H1 (cell line): ENCODE results near the gene KRT5. TPM values are rescaled to one million over a fixed set of nuclear protein-coding genes. Genes with fewer than 3 reads are reported as not detected.

Experiments used
- BACH1 ChIP-seq: IDR thresholded peaks from 2 replicates; pipeline ENCODE4 v1.6.1; 2012; ENCODE audit warnings: low read length, improper control_type of control experiment
- BRCA1 ChIP-seq: IDR thresholded peaks from 2 replicates; pipeline ENCODE4 v1.6.1; 2012; ENCODE audit warnings: low read depth, low read length, improper control_type of control experiment
- CTBP2 ChIP-seq: IDR thresholded peaks from 2 replicates; pipeline ENCODE4 v1.7.0; 2011; ENCODE audit warnings: borderline replicate concordance, mild to moderate bottlenecking, moderate library complexity, mixed read lengths, low read length; ENCODE audit not compliant: insufficient read depth, insufficient read length
- FOSL1 ChIP-seq: IDR thresholded peaks from 2 replicates; pipeline ENCODE4 v1.6.1; 2011; ENCODE audit warnings: mild to moderate bottlenecking, low read depth, low read length, moderate library complexity; ENCODE audit not compliant: insufficient read depth
- SUZ12 ChIP-seq: fragments of 200-600 bp; sonication (generic); IDR thresholded peaks from 2 replicates; pipeline ENCODE4 v1.6.1; 2012; ENCODE audit warnings: mild to moderate bottlenecking, inconsistent platforms, low read length, moderate library complexity, mixed read lengths
- TCF12 ChIP-seq: IDR thresholded peaks from 2 replicates; pipeline ENCODE4 v1.6.1; 2011; ENCODE audit warnings: low read depth, mild to moderate bottlenecking, low read length
- polyA plus RNA-seq, 7 experiments: library from polyadenylated mRNA; depleted of rRNA in 3 of 7; stranded (reverse) in 5 of 7; unstranded in 2 of 7; fragments of >200 nt in 5 of 7; fragments of 200-250 nt in 2 of 7; gene quantifications; 1 replicate in 5 of 7; 2 replicates in 1 of 7; 4 replicates in 1 of 7; pipeline versions ENCODE4 v1.2.1 to v1.2.3, GENCODE V29; 2011 to 2013; ENCODE audit warnings: missing spikeins in 2 of 7, mixed read lengths in 2 of 7
- total RNA-seq: library from RNA; stranded (reverse); fragmentation: NEBNext Ultra II Directional; extraction: Animal tissue kit (Norgen Biotek cat#: 25700); gene quantifications from 2 replicates; pipeline ENCODE4 v1.2.1, GENCODE V29; 2021
- TF ChIP-seq, protein P1 (sequence below): fragments of 300-600 bp; sonication (generic); IDR thresholded peaks from 2 replicates; pipeline ENCODE4 v1.7.1; 2012; ENCODE audit warnings: low read length, moderate library complexity, mild to moderate bottlenecking, inconsistent platforms; ENCODE audit not compliant: insufficient replicate concordance
- TF ChIP-seq, protein P2 (sequence below): IDR thresholded peaks from 2 replicates; pipeline ENCODE4 v1.6.1; 2012; ENCODE audit warnings: inconsistent platforms

The KRT5 gene
- total and polyA plus RNA-seq, 2 of the 8 experiments (the other 6 are each of a cell fraction or from before 2014, with no cell fraction given) = 0.18 TPM; not detected in 1

DNA sequence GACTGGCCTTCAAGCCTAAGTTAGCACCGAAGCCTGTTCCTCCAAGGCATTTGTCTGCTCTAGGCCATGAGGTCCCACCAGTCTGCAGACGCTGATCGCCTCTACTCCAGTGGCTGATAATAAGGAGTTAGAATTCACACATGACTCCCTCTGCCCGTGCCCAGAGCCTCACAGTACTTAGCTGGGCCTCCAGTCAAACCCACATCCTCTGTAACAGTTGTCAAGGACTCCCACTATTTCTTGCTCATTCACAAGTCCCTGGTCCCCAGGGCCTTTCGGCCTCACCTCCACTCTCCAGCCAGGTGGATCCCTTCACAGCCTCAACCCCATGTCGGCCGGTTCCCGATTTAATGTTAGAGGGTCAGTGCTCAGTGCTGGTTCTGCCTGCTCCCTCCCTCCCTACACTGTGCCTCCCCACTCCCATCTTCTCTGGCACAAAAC is 6.3 kb upstream of the KRT5 start (continued):
- TF ChIP-seq, protein P1, sequence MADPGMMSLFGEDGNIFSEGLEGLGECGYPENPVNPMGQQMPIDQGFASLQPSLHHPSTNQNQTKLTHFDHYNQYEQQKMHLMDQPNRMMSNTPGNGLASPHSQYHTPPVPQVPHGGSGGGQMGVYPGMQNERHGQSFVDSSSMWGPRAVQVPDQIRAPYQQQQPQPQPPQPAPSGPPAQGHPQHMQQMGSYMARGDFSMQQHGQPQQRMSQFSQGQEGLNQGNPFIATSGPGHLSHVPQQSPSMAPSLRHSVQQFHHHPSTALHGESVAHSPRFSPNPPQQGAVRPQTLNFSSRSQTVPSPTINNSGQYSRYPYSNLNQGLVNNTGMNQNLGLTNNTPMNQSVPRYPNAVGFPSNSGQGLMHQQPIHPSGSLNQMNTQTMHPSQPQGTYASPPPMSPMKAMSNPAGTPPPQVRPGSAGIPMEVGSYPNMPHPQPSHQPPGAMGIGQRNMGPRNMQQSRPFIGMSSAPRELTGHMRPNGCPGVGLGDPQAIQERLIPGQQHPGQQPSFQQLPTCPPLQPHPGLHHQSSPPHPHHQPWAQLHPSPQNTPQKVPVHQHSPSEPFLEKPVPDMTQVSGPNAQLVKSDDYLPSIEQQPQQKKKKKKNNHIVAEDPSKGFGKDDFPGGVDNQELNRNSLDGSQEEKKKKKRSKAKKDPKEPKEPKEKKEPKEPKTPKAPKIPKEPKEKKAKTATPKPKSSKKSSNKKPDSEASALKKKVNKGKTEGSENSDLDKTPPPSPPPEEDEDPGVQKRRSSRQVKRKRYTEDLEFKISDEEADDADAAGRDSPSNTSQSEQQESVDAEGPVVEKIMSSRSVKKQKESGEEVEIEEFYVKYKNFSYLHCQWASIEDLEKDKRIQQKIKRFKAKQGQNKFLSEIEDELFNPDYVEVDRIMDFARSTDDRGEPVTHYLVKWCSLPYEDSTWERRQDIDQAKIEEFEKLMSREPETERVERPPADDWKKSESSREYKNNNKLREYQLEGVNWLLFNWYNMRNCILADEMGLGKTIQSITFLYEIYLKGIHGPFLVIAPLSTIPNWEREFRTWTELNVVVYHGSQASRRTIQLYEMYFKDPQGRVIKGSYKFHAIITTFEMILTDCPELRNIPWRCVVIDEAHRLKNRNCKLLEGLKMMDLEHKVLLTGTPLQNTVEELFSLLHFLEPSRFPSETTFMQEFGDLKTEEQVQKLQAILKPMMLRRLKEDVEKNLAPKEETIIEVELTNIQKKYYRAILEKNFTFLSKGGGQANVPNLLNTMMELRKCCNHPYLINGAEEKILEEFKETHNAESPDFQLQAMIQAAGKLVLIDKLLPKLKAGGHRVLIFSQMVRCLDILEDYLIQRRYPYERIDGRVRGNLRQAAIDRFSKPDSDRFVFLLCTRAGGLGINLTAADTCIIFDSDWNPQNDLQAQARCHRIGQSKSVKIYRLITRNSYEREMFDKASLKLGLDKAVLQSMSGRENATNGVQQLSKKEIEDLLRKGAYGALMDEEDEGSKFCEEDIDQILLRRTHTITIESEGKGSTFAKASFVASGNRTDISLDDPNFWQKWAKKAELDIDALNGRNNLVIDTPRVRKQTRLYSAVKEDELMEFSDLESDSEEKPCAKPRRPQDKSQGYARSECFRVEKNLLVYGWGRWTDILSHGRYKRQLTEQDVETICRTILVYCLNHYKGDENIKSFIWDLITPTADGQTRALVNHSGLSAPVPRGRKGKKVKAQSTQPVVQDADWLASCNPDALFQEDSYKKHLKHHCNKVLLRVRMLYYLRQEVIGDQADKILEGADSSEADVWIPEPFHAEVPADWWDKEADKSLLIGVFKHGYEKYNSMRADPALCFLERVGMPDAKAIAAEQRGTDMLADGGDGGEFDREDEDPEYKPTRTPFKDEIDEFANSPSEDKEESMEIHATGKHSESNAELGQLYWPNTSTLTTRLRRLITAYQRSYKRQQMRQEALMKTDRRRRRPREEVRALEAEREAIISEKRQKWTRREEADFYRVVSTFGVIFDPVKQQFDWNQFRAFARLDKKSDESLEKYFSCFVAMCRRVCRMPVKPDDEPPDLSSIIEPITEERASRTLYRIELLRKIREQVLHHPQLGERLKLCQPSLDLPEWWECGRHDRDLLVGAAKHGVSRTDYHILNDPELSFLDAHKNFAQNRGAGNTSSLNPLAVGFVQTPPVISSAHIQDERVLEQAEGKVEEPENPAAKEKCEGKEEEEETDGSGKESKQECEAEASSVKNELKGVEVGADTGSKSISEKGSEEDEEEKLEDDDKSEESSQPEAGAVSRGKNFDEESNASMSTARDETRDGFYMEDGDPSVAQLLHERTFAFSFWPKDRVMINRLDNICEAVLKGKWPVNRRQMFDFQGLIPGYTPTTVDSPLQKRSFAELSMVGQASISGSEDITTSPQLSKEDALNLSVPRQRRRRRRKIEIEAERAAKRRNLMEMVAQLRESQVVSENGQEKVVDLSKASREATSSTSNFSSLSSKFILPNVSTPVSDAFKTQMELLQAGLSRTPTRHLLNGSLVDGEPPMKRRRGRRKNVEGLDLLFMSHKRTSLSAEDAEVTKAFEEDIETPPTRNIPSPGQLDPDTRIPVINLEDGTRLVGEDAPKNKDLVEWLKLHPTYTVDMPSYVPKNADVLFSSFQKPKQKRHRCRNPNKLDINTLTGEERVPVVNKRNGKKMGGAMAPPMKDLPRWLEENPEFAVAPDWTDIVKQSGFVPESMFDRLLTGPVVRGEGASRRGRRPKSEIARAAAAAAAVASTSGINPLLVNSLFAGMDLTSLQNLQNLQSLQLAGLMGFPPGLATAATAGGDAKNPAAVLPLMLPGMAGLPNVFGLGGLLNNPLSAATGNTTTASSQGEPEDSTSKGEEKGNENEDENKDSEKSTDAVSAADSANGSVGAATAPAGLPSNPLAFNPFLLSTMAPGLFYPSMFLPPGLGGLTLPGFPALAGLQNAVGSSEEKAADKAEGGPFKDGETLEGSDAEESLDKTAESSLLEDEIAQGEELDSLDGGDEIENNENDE = no peak
- TF ChIP-seq, protein P2, sequence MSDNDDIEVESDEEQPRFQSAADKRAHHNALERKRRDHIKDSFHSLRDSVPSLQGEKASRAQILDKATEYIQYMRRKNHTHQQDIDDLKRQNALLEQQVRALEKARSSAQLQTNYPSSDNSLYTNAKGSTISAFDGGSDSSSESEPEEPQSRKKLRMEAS = no peak
- TF ChIP-seq CTBP2 (no peak), BACH1 (no peak), SUZ12 (no peak), TCF12 (no peak), FOSL1 (no peak), BRCA1 (no peak)
- TF ChIP-seq, all 59 proteins: peak for 0
